Neural cell (in vitro differentiated cells): ENCODE data around the gene ZNF546. TPM values are rescaled to one million over a fixed set of nuclear protein-coding genes. Genes with fewer than 3 reads are reported as not detected.

ENCODE experiments used
- H2AFZ ChIP-seq: fragments of 200-600, 300-800 bp; sonication (generic), shearing (Covaris generic); 2 replicates; pipeline ENCODE4 v1.6.0; 2014; ENCODE audit warnings: low read depth, mild to moderate bottlenecking, antibody characterized with exemption, low read length, moderate library complexity
- H3F3A ChIP-seq: fragments of 200-600 bp; shearing (Covaris generic); 2 replicates; pipeline ENCODE4 v1.6.1; 2016; ENCODE audit warnings: mild to moderate bottlenecking, moderate library complexity, mixed read lengths, antibody characterized with exemption, low read length; ENCODE audit not compliant: insufficient read depth, poor library complexity, severe bottlenecking
- H3K27ac ChIP-seq: fragments of 200-600, 300-800 bp; sonication (generic), shearing (Covaris generic); 2 replicates; pipeline ENCODE4 v1.5.1; 2014; ENCODE audit warnings: mild to moderate bottlenecking, low read length, moderate library complexity
- H3K27me3 ChIP-seq: fragments of 300-800, 200-600 bp; sonication (generic), shearing (Covaris generic); 2 replicates; pipeline ENCODE4 v1.6.0; 2014; ENCODE audit warnings: mild to moderate bottlenecking, low read depth, low read length, moderate library complexity; ENCODE audit not compliant: insufficient read depth
- H3K36me3 ChIP-seq: fragments of 300-800, 200-600 bp; sonication (generic), shearing (Covaris generic); 2 replicates; pipeline ENCODE4 v1.5.1; 2014; ENCODE audit warnings: mild to moderate bottlenecking, antibody characterized with exemption, low read length, moderate library complexity; ENCODE audit not compliant: insufficient read depth
- H3K4me2 ChIP-seq: fragments of 300-800, 200-600 bp; sonication (generic), shearing (Covaris generic); 2 replicates; pipeline ENCODE4 v1.6.0; 2014; ENCODE audit warnings: mild to moderate bottlenecking, low read length
- H3K4me3 ChIP-seq: fragments of 300-800, 200-600 bp; sonication (generic), shearing (Covaris generic); 2 replicates; pipeline ENCODE4 v1.5.1; 2014; ENCODE audit warnings: mild to moderate bottlenecking, low read length, moderate library complexity
- H3K79me2 ChIP-seq: fragments of 200-600 bp; shearing (Covaris generic); replicated peaks from 2 replicates; pipeline ENCODE4 v1.6.0; 2014; ENCODE audit warnings: mild to moderate bottlenecking, low read length, moderate library complexity; ENCODE audit not compliant: insufficient read depth
- H3K9ac ChIP-seq: fragments of 300-800, 200-600 bp; sonication (generic), shearing (Covaris generic); 2 replicates; pipeline ENCODE4 v1.6.1; 2016; ENCODE audit warnings: mild to moderate bottlenecking, low read length, mixed read lengths
- H3K9me2 ChIP-seq: fragments of 200-600 bp; shearing (Covaris generic); 2 replicates; pipeline ENCODE4 v1.6.1; 2016; ENCODE audit warnings: mild to moderate bottlenecking, low read length, mixed read lengths; ENCODE audit not compliant: insufficient read depth
- H3K9me3 ChIP-seq: fragments of 200-600, 300-800 bp; sonication (generic), shearing (Covaris generic); 2 replicates; pipeline ENCODE4 v1.6.1; 2016; ENCODE audit warnings: mild to moderate bottlenecking, mixed run types, low read length, moderate library complexity, mixed read lengths
- H4K20me1 ChIP-seq: fragments of 200-600 bp; shearing (Covaris generic); 2 replicates; pipeline ENCODE4 v1.6.1; 2016; ENCODE audit warnings: mild to moderate bottlenecking, mixed run types; ENCODE audit not compliant: insufficient read depth
- EP300 ChIP-seq: fragments of 450-650 bp; conservative IDR thresholded peaks from 2 replicates; pipeline ENCODE4 v1.6.1; 2014; ENCODE audit warnings: antibody characterized with exemption, mild to moderate bottlenecking, moderate library complexity; ENCODE audit not compliant: poor library complexity, severe bottlenecking
- EZH2 ChIP-seq: fragments of 200-600, 300-800 bp; shearing (Covaris generic), sonication (generic); IDR thresholded peaks from 2 replicates; pipeline ENCODE4 v1.6.1; 2014; ENCODE audit warnings: antibody characterized with exemption, low read length, borderline replicate concordance, mild to moderate bottlenecking; ENCODE audit not compliant: insufficient read depth, poor library complexity, severe bottlenecking
- MXI1 ChIP-seq: fragments of 450-650 bp; conservative IDR thresholded peaks from 2 replicates; pipeline ENCODE4 v1.6.1; 2014; ENCODE audit warnings: antibody characterized with exemption, mild to moderate bottlenecking; ENCODE audit not compliant: poor library complexity, severe bottlenecking
- POLR2AphosphoS5 ChIP-seq: IDR thresholded peaks from 2 replicates; pipeline ENCODE4 v1.6.1; 2012
- RAD21 ChIP-seq: fragments of 450-650 bp; conservative IDR thresholded peaks from 2 replicates; pipeline ENCODE4 v1.6.1; 2014; ENCODE audit warnings: antibody characterized with exemption, mild to moderate bottlenecking, moderate library complexity
- SMC3 ChIP-seq: fragments of 450-650 bp; conservative IDR thresholded peaks from 2 replicates; pipeline ENCODE4 v1.6.1; 2014; ENCODE audit warnings: antibody characterized with exemption, mild to moderate bottlenecking, moderate library complexity; ENCODE audit not compliant: poor library complexity
- TAF1 ChIP-seq: IDR thresholded peaks from 2 replicates; pipeline ENCODE4 v1.6.1; 2012; ENCODE audit warnings: low read depth
- polyA plus RNA-seq: library from polyadenylated mRNA; depleted of rRNA; stranded (reverse); fragments of >200 nt; gene quantifications from 2 replicates; pipeline ENCODE4 v1.2.3, GENCODE V29; 2014
- TF ChIP-seq, protein P1 (sequence below): IDR thresholded peaks from 2 replicates; pipeline ENCODE4 v1.6.1; 2012; ENCODE audit warnings: borderline replicate concordance
- TF ChIP-seq, protein P2 (sequence below): fragments of 450-650 bp; IDR thresholded peaks from 2 replicates; pipeline ENCODE4 v1.5.1; 2014; ENCODE audit warnings: antibody characterized with exemption, mild to moderate bottlenecking, moderate library complexity; ENCODE audit not compliant: poor library complexity, severe bottlenecking

The ZNF546 gene
- polyA plus RNA-seq, 1 donor from 2014 or later, result 8.0 TPM

GRCh38 chr19:40013991-40014390 lies 17.1 kb downstream of the ZNF546 start:
- no peak overlapping the region for H3K4me2 ChIP-seq
- TF ChIP-seq RAD21 (no peak), TAF1 (no peak), EZH2 (no peak), SMC3 (no peak), MXI1 (no peak), EP300 (no peak), POLR2AphosphoS5 (no peak)
- TF ChIP-seq, protein P1, sequence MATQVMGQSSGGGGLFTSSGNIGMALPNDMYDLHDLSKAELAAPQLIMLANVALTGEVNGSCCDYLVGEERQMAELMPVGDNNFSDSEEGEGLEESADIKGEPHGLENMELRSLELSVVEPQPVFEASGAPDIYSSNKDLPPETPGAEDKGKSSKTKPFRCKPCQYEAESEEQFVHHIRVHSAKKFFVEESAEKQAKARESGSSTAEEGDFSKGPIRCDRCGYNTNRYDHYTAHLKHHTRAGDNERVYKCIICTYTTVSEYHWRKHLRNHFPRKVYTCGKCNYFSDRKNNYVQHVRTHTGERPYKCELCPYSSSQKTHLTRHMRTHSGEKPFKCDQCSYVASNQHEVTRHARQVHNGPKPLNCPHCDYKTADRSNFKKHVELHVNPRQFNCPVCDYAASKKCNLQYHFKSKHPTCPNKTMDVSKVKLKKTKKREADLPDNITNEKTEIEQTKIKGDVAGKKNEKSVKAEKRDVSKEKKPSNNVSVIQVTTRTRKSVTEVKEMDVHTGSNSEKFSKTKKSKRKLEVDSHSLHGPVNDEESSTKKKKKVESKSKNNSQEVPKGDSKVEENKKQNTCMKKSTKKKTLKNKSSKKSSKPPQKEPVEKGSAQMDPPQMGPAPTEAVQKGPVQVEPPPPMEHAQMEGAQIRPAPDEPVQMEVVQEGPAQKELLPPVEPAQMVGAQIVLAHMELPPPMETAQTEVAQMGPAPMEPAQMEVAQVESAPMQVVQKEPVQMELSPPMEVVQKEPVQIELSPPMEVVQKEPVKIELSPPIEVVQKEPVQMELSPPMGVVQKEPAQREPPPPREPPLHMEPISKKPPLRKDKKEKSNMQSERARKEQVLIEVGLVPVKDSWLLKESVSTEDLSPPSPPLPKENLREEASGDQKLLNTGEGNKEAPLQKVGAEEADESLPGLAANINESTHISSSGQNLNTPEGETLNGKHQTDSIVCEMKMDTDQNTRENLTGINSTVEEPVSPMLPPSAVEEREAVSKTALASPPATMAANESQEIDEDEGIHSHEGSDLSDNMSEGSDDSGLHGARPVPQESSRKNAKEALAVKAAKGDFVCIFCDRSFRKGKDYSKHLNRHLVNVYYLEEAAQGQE, result no peak
- TF ChIP-seq, protein P2, sequence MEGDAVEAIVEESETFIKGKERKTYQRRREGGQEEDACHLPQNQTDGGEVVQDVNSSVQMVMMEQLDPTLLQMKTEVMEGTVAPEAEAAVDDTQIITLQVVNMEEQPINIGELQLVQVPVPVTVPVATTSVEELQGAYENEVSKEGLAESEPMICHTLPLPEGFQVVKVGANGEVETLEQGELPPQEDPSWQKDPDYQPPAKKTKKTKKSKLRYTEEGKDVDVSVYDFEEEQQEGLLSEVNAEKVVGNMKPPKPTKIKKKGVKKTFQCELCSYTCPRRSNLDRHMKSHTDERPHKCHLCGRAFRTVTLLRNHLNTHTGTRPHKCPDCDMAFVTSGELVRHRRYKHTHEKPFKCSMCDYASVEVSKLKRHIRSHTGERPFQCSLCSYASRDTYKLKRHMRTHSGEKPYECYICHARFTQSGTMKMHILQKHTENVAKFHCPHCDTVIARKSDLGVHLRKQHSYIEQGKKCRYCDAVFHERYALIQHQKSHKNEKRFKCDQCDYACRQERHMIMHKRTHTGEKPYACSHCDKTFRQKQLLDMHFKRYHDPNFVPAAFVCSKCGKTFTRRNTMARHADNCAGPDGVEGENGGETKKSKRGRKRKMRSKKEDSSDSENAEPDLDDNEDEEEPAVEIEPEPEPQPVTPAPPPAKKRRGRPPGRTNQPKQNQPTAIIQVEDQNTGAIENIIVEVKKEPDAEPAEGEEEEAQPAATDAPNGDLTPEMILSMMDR, result no peak
- H2AFZ ChIP-seq, result no peak overlapping the region
- peaks cover 33% of the 10 kb centered on the region for H3K36me3 ChIP-seq
- no peaks in the 10 kb centered on the region for H3F3A ChIP-seq
- no peak overlapping the region for H3K27ac ChIP-seq
- peaks cover 11% of the 10 kb centered on the region for H3K9me3 ChIP-seq
- no peak overlapping the region for H3K9ac ChIP-seq
- no peaks in the 10 kb centered on the region for H4K20me1 ChIP-seq
- no peaks in the 10 kb centered on the region for H3K79me2 ChIP-seq
- no peak overlapping the region for H3K4me3 ChIP-seq
- no peaks in the 10 kb centered on the region for H3K27me3 ChIP-seq
- no peaks in the 10 kb centered on the region for H3K9me2 ChIP-seq

DNA sequence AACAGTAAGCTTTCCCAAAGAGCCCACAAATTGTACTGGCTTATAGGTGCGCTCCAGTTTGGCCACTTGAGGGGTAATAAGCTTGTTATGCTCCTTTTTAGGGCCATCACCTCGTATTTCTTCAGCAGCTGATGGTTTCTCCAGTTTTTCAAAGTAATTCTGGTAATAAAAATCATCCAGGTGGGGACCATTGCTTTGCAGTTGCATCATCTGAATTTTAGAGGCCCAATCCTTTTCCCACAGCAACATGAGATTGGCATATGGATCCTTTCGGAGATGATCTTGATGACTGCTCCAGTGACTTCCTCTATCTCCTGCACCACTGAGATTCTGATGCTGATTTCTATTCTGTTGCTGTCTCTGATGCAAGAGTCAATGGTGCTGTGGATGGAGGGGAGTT lies 27.1 kb downstream of the ZNF546 start:
- H2AFZ ChIP-seq, result no peak overlapping the region
- no peak overlapping the region for H3K9ac ChIP-seq
- H3K36me3 ChIP-seq, result no peaks in the 10 kb centered on the region
- peaks cover 24% of the 10 kb centered on the region for H3K9me3 ChIP-seq
- H3K79me2 ChIP-seq, result no peaks in the 10 kb centered on the region
- H3K9me2 ChIP-seq, result no peaks in the 10 kb centered on the region
- H3K4me2 ChIP-seq, result no peak overlapping the region
- H3F3A ChIP-seq, result no peaks in the 10 kb centered on the region
- no peaks in the 10 kb centered on the region for H4K20me1 ChIP-seq
- H3K27ac ChIP-seq, result no peak overlapping the region
- no peak for TF ChIP-seq EZH2
- TF ChIP-seq SMC3, result no peak
- TF ChIP-seq MXI1, result no peak
- TF ChIP-seq, protein P2, result no peak
- no peak for TF ChIP-seq RAD21
- no peak for TF ChIP-seq POLR2AphosphoS5
- TF ChIP-seq, protein P1, result no peak
- TF ChIP-seq EP300, result no peak
- no peaks in the 10 kb centered on the region for H3K27me3 ChIP-seq
- H3K4me3 ChIP-seq, result no peak overlapping the region
